ENCODE data around the gene CAMTA1. TPM values are rescaled to one million over a fixed set of nuclear protein-coding genes. Genes with fewer than 3 reads are reported as not detected.
A peak's percentile ranks its signal among the peaks of the same experiment; 100 is the strongest.

The CAMTA1 gene
- total and polyA plus RNA-seq, 3 experiments from 2014 or later: 60.2 to 79.0 (median 61.7) TPM

GRCh38 chr1:7224081-7224534 is 438.9 kb downstream of the CAMTA1 start:
- Mint-ChIP-seq H3K4me3 (no peak overlapping the region), H3K27me3 (peaks cover 11 to 18% of the 10 kb centered on the region in 2 donors), H3K4me1 (no peaks in the 10 kb centered on the region), H3K36me3 (no peaks in the 10 kb centered on the region), H3K27ac (no peak overlapping the region), H3K9me3 (peaks cover 0 to 3% (median 0%) of the 10 kb centered on the region in 5 donors)
- CTCF ChIA-PET: no interaction called here
- POLR2A ChIA-PET: no interaction called here
- H3K27ac ChIP-seq (ENCODE audit: low read depth, low read length): no peak overlapping the region
- no peaks in the 10 kb centered on the region for H3K27me3 ChIP-seq (ENCODE audit: insufficient read depth, low read length, poor library complexity, severe bottlenecking)
- H3K4me3 ChIP-seq (ENCODE audit: low read length): no peak overlapping the region
- H3K36me3 ChIP-seq (ENCODE audit: insufficient read depth, low read length): no peaks in the 10 kb centered on the region
- H3K9me3 ChIP-seq (ENCODE audit: low read length): no peaks in the 10 kb centered on the region
- no peak for DNase-seq
- H3K4me1 ChIP-seq (ENCODE audit: insufficient read depth, low read length): no peaks in the 10 kb centered on the region

GRCh38 chr1:7224644-7225043 is 439.4 kb downstream of the CAMTA1 start:
- Histone ChIP-seq H3K9me3 (ENCODE audit: low read length) (no peaks in the 10 kb centered on the region), H3K27me3 (ENCODE audit: insufficient read depth, low read length, poor library complexity, severe bottlenecking) (no peaks in the 10 kb centered on the region), H3K36me3 (ENCODE audit: insufficient read depth, low read length) (no peaks in the 10 kb centered on the region), H3K4me1 (ENCODE audit: insufficient read depth, low read length) (no peaks in the 10 kb centered on the region), H3K27ac (ENCODE audit: low read depth, low read length) (no peak overlapping the region), H3K4me3 (ENCODE audit: low read length) (no peak overlapping the region)
- Mint-ChIP-seq H3K4me1 (no peaks in the 10 kb centered on the region), H3K36me3 (no peaks in the 10 kb centered on the region), H3K27ac (peak overlapping the region in 1 of 8 donors; percentile 72), H3K4me3 (no peak overlapping the region), H3K9me3 (peaks cover 0 to 2% (median 0%) of the 10 kb centered on the region in 5 donors), H3K27me3 (peaks cover 8 to 16% of the 10 kb centered on the region in 2 donors)
- DNase-seq: no peak
- POLR2A ChIA-PET: no interaction called here
- CTCF ChIA-PET: no interaction called here

DNA sequence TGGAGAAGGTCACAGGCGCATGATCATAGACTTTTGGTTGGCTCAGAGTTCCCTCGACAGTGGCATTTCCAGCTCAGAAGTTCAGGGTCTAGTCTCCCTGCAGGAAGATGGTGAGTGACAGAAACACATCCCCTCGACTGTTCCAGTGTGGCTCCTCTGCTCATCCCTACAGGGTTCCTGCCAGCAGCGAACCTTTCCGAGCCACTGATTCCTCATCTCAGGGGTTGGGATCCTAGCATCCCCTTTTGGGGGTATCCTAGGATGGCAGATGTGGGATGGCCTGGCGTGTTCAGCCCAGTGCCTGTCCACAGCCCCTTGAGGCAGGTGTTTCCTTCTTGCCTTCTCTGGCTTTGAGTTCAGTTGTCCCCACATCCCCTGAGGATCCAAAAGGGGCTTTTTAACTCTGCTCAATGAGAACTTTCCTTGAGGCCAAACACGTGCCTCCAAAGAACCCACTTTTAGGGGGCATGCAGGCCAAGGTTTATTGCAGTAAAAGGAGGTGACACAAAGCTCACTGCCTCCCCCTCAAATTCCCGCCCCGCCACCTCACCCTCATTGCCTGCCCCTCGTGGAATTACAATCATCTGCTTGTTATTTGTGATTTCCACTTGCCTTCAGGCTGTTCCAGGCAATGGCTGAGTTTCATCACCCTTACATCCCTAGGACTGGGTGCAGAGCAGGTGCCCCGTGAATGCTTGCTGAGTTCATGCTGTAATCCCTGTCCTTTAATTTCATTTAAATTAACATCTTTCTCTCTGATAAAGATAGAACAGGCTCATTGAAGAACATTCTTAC is 440.7 kb downstream of the CAMTA1 start:
- H3K36me3 Mint-ChIP-seq: no peaks in the 10 kb centered on the region
- H3K4me3 Mint-ChIP-seq: no peak overlapping the region
- H3K4me1 ChIP-seq (ENCODE audit: insufficient read depth, low read length): no peaks in the 10 kb centered on the region
- H3K4me1 Mint-ChIP-seq: no peaks in the 10 kb centered on the region
- CTCF ChIA-PET: no interaction called here
- H3K9me3 Mint-ChIP-seq: peaks cover 0 to 1% (median 0%) of the 10 kb centered on the region in 5 donors
- H3K27ac Mint-ChIP-seq: no peak overlapping the region
- no peak overlapping the region for H3K4me3 ChIP-seq (ENCODE audit: low read length)
- POLR2A ChIA-PET: no interaction called here
- no peaks in the 10 kb centered on the region for H3K36me3 ChIP-seq (ENCODE audit: insufficient read depth, low read length)
- H3K9me3 ChIP-seq (ENCODE audit: low read length): no peaks in the 10 kb centered on the region
- no peaks in the 10 kb centered on the region for H3K27me3 ChIP-seq (ENCODE audit: insufficient read depth, low read length, poor library complexity, severe bottlenecking)
- DNase-seq: no peak
- H3K27ac ChIP-seq (ENCODE audit: low read depth, low read length): no peak overlapping the region
- H3K27me3 Mint-ChIP-seq: peaks cover 5 to 12% of the 10 kb centered on the region in 2 donors

DNA sequence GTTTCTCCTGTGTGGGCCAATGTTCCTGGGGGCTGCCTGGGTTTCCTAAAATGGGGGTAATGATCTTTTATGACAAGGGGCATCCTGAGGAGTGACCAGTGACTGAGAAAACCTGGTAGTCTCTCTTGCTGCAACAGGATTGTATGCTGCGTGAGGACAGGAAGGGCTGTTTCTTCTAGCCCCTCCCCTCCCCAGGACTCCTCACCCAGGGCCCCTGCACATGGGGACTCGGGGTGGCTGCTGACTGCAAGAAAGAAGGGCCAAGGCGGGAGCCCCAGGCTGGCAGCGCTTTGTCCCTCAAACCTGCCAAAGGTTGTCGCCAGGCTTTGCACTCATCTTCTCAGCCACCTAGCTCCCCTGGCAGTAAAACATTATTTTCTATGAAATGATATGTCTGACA is 442.4 kb downstream of the CAMTA1 start:
- Mint-ChIP-seq H3K36me3 (no peaks in the 10 kb centered on the region), H3K27me3 (peaks cover 5 to 12% of the 10 kb centered on the region in 2 donors), H3K4me1 (no peaks in the 10 kb centered on the region), H3K27ac (no peak overlapping the region), H3K9me3 (peaks cover 0 to 1% (median 0%) of the 10 kb centered on the region in 5 donors), H3K4me3 (no peak overlapping the region)
- no peaks in the 10 kb centered on the region for H3K36me3 ChIP-seq (ENCODE audit: insufficient read depth, low read length)
- no peaks in the 10 kb centered on the region for H3K9me3 ChIP-seq (ENCODE audit: low read length)
- H3K4me3 ChIP-seq (ENCODE audit: low read length): no peak overlapping the region
- no peak for DNase-seq
- POLR2A ChIA-PET: no interaction called here
- no peak overlapping the region for H3K27ac ChIP-seq (ENCODE audit: low read depth, low read length)
- H3K4me1 ChIP-seq (ENCODE audit: insufficient read depth, low read length): no peaks in the 10 kb centered on the region
- CTCF ChIA-PET: no interaction called here
- no peaks in the 10 kb centered on the region for H3K27me3 ChIP-seq (ENCODE audit: insufficient read depth, low read length, poor library complexity, severe bottlenecking)

DNA sequence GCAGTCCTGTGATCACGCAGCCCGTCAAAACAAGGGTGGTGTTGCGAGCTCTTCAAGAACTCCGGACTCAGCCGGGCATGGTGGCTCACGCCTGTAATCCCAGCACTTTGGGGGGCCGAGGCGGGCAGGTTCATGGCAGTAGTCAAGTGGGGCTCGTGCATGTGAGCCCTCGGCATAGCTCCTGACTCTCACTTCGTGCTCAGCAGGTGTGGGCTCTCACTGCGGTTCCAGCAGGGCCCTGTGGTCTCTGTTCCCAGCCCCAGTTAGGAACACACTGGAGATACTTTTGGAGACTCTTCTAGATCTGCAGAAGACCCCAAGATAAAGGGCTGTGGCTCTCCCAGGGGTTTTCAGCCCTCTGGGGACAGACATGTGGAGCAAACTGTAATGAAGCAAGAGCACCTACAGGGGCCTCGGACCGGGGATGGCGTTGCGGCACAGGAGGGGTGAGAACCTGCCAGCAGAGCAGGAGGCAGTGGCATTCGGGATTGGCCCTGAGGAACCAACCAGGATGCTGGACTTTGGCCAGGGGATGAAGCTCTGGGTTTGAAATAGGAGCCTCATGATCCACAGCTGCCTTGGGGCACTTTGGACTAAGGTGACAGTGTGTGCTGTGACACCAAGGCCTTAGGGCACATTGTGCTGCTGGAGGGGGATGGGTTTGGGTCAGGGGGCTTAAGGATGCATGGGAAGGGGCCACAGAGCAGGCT is 443.2 kb downstream of the CAMTA1 start:
- ChIA-PET POLR2A (no interaction called here), CTCF (no interaction called here)
- H3K27me3 ChIP-seq (ENCODE audit: insufficient read depth, low read length, poor library complexity, severe bottlenecking): no peaks in the 10 kb centered on the region
- Mint-ChIP-seq H3K4me1 (no peaks in the 10 kb centered on the region), H3K27ac (peak overlapping the region in 1 of 8 donors; percentile 32), H3K36me3 (no peaks in the 10 kb centered on the region), H3K4me3 (no peak overlapping the region), H3K27me3 (peaks cover 5 to 12% of the 10 kb centered on the region in 2 donors), H3K9me3 (peaks cover 0 to 1% (median 0%) of the 10 kb centered on the region in 5 donors)
- H3K4me3 ChIP-seq (ENCODE audit: low read length): no peak overlapping the region
- DNase-seq: no peak
- H3K27ac ChIP-seq (ENCODE audit: low read depth, low read length): no peak overlapping the region
- no peaks in the 10 kb centered on the region for H3K9me3 ChIP-seq (ENCODE audit: low read length)
- H3K36me3 ChIP-seq (ENCODE audit: insufficient read depth, low read length): no peaks in the 10 kb centered on the region
- no peaks in the 10 kb centered on the region for H3K4me1 ChIP-seq (ENCODE audit: insufficient read depth, low read length)

DNA sequence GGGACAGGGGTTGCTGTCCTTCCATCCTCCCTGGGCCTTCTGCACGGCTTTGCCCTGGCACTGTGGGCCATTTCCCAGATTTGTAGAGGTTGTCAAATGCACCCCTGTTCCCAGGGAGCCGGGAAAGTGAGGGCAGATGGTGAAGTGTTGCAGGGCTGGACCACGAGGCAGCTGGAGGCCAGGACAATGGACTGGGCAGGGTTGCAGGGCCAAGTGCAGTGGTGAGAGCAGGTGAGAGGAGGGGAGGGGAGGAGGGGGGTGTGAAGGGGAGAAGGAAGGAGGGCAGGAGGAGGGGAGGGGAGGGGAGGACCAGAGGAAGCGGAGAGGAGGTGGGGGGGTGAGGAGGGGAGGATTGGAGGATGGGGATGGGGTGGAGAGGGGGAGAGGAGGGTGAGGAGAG is 443.9 kb downstream of the CAMTA1 start:
- H3K27me3 Mint-ChIP-seq: peaks cover 5 to 12% of the 10 kb centered on the region in 2 donors
- H3K27ac Mint-ChIP-seq: no peak overlapping the region
- Histone ChIP-seq H3K4me3 (ENCODE audit: low read length) (no peak overlapping the region), H3K27me3 (ENCODE audit: insufficient read depth, low read length, poor library complexity, severe bottlenecking) (no peaks in the 10 kb centered on the region), H3K4me1 (ENCODE audit: insufficient read depth, low read length) (no peaks in the 10 kb centered on the region), H3K9me3 (ENCODE audit: low read length) (no peaks in the 10 kb centered on the region), H3K36me3 (ENCODE audit: insufficient read depth, low read length) (no peaks in the 10 kb centered on the region), H3K27ac (ENCODE audit: low read depth, low read length) (no peak overlapping the region)
- peaks cover 0 to 1% (median 0%) of the 10 kb centered on the region in 5 donors for H3K9me3 Mint-ChIP-seq
- H3K4me3 Mint-ChIP-seq: no peak overlapping the region
- POLR2A ChIA-PET: no interaction called here
- no peaks in the 10 kb centered on the region for H3K4me1 Mint-ChIP-seq
- no peaks in the 10 kb centered on the region for H3K36me3 Mint-ChIP-seq
- CTCF ChIA-PET: no interaction called here
- DNase-seq: no peak

DNA sequence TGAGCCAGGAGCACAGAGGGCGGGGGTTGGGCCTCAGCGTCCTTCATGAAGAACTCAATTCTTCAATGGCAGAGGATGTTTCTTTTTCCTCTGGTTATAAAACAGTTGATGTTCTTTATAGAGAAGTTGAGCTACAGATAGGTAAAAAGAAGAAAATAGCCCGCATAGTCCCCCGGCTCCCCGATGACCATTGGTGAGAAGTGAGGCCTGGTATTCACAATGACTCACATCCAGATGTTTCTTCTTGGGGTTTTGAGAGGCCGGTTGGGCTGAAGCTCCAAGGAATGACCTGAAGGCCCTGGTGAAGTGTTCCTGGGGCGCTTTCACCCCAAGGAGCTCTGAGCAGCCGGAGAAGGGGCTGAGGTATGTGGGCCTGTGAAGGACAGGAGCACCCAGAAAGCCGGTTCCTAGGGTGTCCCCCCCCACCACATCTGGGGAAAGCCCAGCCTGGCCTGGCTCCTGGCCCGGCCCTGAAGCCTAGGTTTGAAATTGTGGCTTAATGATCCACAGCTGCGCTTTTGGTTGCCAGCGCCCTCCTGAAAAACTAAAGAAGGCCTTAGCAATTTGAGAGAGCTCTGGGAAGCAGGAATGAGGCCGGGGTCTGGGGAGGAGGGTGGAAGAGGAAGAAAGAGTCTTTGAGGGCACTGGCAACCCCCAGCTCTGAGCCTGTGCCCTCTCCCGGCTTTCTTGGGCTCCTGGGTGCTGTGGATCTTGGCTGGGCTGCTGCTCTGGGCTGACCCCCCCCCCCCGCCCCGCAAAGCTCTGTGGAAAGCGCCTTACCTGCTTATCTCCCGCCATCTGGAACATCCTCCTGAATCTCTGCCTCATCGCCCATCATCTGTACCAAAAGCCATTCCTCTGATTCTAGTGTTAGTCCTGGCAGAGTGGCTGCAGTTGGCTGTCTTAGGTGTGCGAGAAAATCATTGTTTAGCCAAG is 444.7 kb downstream of the CAMTA1 start:
- no peaks in the 10 kb centered on the region for H3K4me1 Mint-ChIP-seq
- H3K27me3 Mint-ChIP-seq: peaks cover 5 to 12% of the 10 kb centered on the region in 2 donors
- no peak for DNase-seq
- CTCF ChIA-PET: no interaction called here
- peaks cover 0 to 1% (median 0%) of the 10 kb centered on the region in 5 donors for H3K9me3 Mint-ChIP-seq
- H3K4me3 Mint-ChIP-seq: no peak overlapping the region
- H3K27ac ChIP-seq (ENCODE audit: low read depth, low read length): no peak overlapping the region
- H3K36me3 ChIP-seq (ENCODE audit: insufficient read depth, low read length): no peaks in the 10 kb centered on the region
- no peaks in the 10 kb centered on the region for H3K4me1 ChIP-seq (ENCODE audit: insufficient read depth, low read length)
- no peaks in the 10 kb centered on the region for H3K9me3 ChIP-seq (ENCODE audit: low read length)
- no peaks in the 10 kb centered on the region for H3K36me3 Mint-ChIP-seq
- no peak overlapping the region for H3K4me3 ChIP-seq (ENCODE audit: low read length)
- no peak overlapping the region for H3K27ac Mint-ChIP-seq
- POLR2A ChIA-PET: no interaction called here
- no peaks in the 10 kb centered on the region for H3K27me3 ChIP-seq (ENCODE audit: insufficient read depth, low read length, poor library complexity, severe bottlenecking)

Measured in CD8-positive, alpha-beta memory T cell (primary cell).